ENCODE results near the gene ARHGAP27.
"Not testable (repeated sequence)": the region's sequence is repeated elsewhere in the genome, so short reads cannot be mapped to it uniquely, and the experiment has no call there.

- TF ChIP-seq, protein P1, sequence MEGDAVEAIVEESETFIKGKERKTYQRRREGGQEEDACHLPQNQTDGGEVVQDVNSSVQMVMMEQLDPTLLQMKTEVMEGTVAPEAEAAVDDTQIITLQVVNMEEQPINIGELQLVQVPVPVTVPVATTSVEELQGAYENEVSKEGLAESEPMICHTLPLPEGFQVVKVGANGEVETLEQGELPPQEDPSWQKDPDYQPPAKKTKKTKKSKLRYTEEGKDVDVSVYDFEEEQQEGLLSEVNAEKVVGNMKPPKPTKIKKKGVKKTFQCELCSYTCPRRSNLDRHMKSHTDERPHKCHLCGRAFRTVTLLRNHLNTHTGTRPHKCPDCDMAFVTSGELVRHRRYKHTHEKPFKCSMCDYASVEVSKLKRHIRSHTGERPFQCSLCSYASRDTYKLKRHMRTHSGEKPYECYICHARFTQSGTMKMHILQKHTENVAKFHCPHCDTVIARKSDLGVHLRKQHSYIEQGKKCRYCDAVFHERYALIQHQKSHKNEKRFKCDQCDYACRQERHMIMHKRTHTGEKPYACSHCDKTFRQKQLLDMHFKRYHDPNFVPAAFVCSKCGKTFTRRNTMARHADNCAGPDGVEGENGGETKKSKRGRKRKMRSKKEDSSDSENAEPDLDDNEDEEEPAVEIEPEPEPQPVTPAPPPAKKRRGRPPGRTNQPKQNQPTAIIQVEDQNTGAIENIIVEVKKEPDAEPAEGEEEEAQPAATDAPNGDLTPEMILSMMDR (IDR thresholded peaks at IDR 0.05), result not testable (repeated sequence)
- TF ChIP-seq, protein P2, sequence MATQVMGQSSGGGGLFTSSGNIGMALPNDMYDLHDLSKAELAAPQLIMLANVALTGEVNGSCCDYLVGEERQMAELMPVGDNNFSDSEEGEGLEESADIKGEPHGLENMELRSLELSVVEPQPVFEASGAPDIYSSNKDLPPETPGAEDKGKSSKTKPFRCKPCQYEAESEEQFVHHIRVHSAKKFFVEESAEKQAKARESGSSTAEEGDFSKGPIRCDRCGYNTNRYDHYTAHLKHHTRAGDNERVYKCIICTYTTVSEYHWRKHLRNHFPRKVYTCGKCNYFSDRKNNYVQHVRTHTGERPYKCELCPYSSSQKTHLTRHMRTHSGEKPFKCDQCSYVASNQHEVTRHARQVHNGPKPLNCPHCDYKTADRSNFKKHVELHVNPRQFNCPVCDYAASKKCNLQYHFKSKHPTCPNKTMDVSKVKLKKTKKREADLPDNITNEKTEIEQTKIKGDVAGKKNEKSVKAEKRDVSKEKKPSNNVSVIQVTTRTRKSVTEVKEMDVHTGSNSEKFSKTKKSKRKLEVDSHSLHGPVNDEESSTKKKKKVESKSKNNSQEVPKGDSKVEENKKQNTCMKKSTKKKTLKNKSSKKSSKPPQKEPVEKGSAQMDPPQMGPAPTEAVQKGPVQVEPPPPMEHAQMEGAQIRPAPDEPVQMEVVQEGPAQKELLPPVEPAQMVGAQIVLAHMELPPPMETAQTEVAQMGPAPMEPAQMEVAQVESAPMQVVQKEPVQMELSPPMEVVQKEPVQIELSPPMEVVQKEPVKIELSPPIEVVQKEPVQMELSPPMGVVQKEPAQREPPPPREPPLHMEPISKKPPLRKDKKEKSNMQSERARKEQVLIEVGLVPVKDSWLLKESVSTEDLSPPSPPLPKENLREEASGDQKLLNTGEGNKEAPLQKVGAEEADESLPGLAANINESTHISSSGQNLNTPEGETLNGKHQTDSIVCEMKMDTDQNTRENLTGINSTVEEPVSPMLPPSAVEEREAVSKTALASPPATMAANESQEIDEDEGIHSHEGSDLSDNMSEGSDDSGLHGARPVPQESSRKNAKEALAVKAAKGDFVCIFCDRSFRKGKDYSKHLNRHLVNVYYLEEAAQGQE (IDR thresholded peaks at IDR 0.05; ENCODE audit: insufficient read depth in 1 of 2, low read depth in 2 of 2, low read length in 1 of 2), result not testable (repeated sequence)
- TF ChIP-seq POLR2AphosphoS5 (IDR thresholded peaks at IDR 0.05; ENCODE audit: low read depth, low read length); SIN3A (IDR thresholded peaks at IDR 0.05; ENCODE audit: borderline replicate concordance, insufficient read depth, low read depth, low read length): not testable (repeated sequence)
These were observed 10.9 kb upstream of the ARHGAP27 start for GRCh38 chr17:45443371-45444260.
